ENCODE data around the gene CELF4.
"Not testable (repeated sequence)": the region's sequence is repeated elsewhere in the genome, so short reads cannot be mapped to it uniquely, and the experiment has no call there.

CELF4 gene

GRCh38 chr18:37385846-37386778 lies 179.5 kb downstream of the CELF4 start:
- DNase-seq, result peak in 2 of 6 experiments; percentile 12 to 38

- no peak for DNase-seq
These were observed 181.6 kb downstream of the CELF4 start for GRCh38 chr18:37383846-37384595.

- no peak for DNase-seq
These were observed 182.4 kb downstream of the CELF4 start for GRCh38 chr18:37383036-37383785.

- no peak for DNase-seq
These were observed 184.0 kb downstream of the CELF4 start for GRCh38 chr18:37381554-37381953.

- no peak for DNase-seq
These were observed 185.0 kb downstream of the CELF4 start for GRCh38 chr18:37380546-37381110.

GRCh38 chr18:37378336-37379010 lies 187.1 kb downstream of the CELF4 start:
- DNase-seq, result no peak

- no peak for DNase-seq
These were observed 190.4 kb downstream of the CELF4 start for GRCh38 chr18:37375181-37375580.

GRCh38 chr18:37368110-37368954 lies 197.3 kb downstream of the CELF4 start:
- DNase-seq, result no peak

GRCh38 chr18:37364237-37364636 lies 201.4 kb downstream of the CELF4 start:
- DNase-seq, result no peak

GRCh38 chr18:37362158-37362890 lies 203.3 kb downstream of the CELF4 start:
- no peak for DNase-seq

GRCh38 chr18:37361335-37362157 lies 204.1 kb downstream of the CELF4 start:
- DNase-seq, result no peak

GRCh38 chr18:37358061-37358460 lies 207.5 kb downstream of the CELF4 start:
- not testable (repeated sequence) for DNase-seq

GRCh38 chr18:37355772-37356171 lies 209.8 kb downstream of the CELF4 start:
- no peak for DNase-seq

- no peak for DNase-seq
These were observed 214.5 kb downstream of the CELF4 start for GRCh38 chr18:37351110-37351509.

GRCh38 chr18:37348729-37349128 lies 216.9 kb downstream of the CELF4 start:
- no peak for DNase-seq

- DNase-seq, result no peak
These were observed 219.6 kb downstream of the CELF4 start for GRCh38 chr18:37346048-37346447.

- DNase-seq, result no peak
These were observed 222.1 kb downstream of the CELF4 start for GRCh38 chr18:37343542-37343851.

- no peak for DNase-seq
These were observed 224.0 kb downstream of the CELF4 start for GRCh38 chr18:37341473-37342086.

GRCh38 chr18:37341016-37341415 lies 224.6 kb downstream of the CELF4 start:
- no peak for DNase-seq

Data from stimulated activated naive CD4-positive, alpha-beta T cell (primary cell).